Measurements from ENCODE around the gene FCHO2.

GRCh38 chr5:72937517-72938061 is 18.3 kb upstream of the FCHO2 start:
- no peak for TF ChIP-seq CTCF (IDR thresholded peaks at IDR 0.05; ENCODE audit: low read depth, low read length)
- TF ChIP-seq POLR2A (IDR thresholded peaks at IDR 0.05; ENCODE audit: extremely low read depth, insufficient read length): no peak
